Stimulated activated CD4-positive, alpha-beta T cell treated with anti-CD3 and anti-CD28 coated beads, Interleukin-15, amount 100 ng/mL, for 48 hours (primary cell): ENCODE results near the gene PRDM16.

ENCODE experiments used
- DNase-seq, 2 donors: peaks; one replicate each; pipeline ENCODE4 v3.0.0-alpha.2; 2020; ENCODE audit warnings: low read depth in 2 of 2

The PRDM16 gene

GRCh38 chr1:3304246-3304645 is 235.2 kb downstream of the PRDM16 start:
- no peak for DNase-seq

GRCh38 chr1:3304692-3305091 is 235.7 kb downstream of the PRDM16 start:
- DNase-seq: no peak

GRCh38 chr1:3305156-3305555 is 236.2 kb downstream of the PRDM16 start:
- DNase-seq: no peak

GRCh38 chr1:3306583-3307291 is 237.7 kb downstream of the PRDM16 start:
- no peak for DNase-seq

GRCh38 chr1:3307359-3307758 is 238.4 kb downstream of the PRDM16 start:
- no peak for DNase-seq

- DNase-seq: no peak
Measured at GRCh38 chr1:3308053-3308452, 239.1 kb downstream of the PRDM16 start.

GRCh38 chr1:3310718-3311400 is 241.9 kb downstream of the PRDM16 start:
- DNase-seq: no peak

GRCh38 chr1:3311711-3312110 is 242.7 kb downstream of the PRDM16 start:
- DNase-seq: no peak

- DNase-seq: no peak
Measured at GRCh38 chr1:3312310-3312897, 243.4 kb downstream of the PRDM16 start.

GRCh38 chr1:3312898-3313575 is 244.0 kb downstream of the PRDM16 start:
- DNase-seq: peak; percentile 51 to 62

- DNase-seq: no peak
Measured at GRCh38 chr1:3313576-3313950, 244.6 kb downstream of the PRDM16 start.

- no peak for DNase-seq
Measured at GRCh38 chr1:3314491-3315381, 245.7 kb downstream of the PRDM16 start.

- DNase-seq: no peak
Measured at GRCh38 chr1:3315399-3316339, 246.7 kb downstream of the PRDM16 start.

- DNase-seq: no peak
Measured at GRCh38 chr1:3316340-3316943, 247.4 kb downstream of the PRDM16 start.

- no peak for DNase-seq
Measured at GRCh38 chr1:3317456-3317855, 248.5 kb downstream of the PRDM16 start.

- no peak for DNase-seq
Measured at GRCh38 chr1:3318329-3318728, 249.3 kb downstream of the PRDM16 start.

- DNase-seq: peak; percentile 20 to 36
Measured at GRCh38 chr1:3319874-3320245, 250.9 kb downstream of the PRDM16 start.

- DNase-seq: no peak
Measured at GRCh38 chr1:3320246-3321152, 251.5 kb downstream of the PRDM16 start.
